KBM-7 (cell line): ENCODE results near the gene MAPKAPK2.

Experiments
- DNase-seq: peaks from one replicate; pipeline ENCODE4 v3.0.0-alpha.2; 2015
- in situ Hi-C: fragments of 300-500 bp; cut with MboI; formaldehyde crosslinking; loops from 2 replicates; pipeline ENCODE4 v1.14.3; 2020; ENCODE audit warnings: low sequenced_read_pairs, low pct_unique_long_range_greater_than_20kb, mixed read lengths

MAPKAPK2 gene

GRCh38 chr1:206732508-206732907 lies 47.8 kb downstream of the MAPKAPK2 start:
- no peak for DNase-seq
- in situ Hi-C loops = loop anchor here (25.0 kb wide), 1 partner anchor 180 kb away; the partner anchor contains the start of gene FCMR

GRCh38 chr1:206732992-206733391 lies 48.3 kb downstream of the MAPKAPK2 start:
- in situ Hi-C loops = loop anchor here (25.0 kb wide), 1 partner anchor 179 kb away; the partner anchor contains the start of gene FCMR

GRCh38 chr1:206734499-206735142 lies 49.9 kb downstream of the MAPKAPK2 start:
- in situ Hi-C loops = loop anchor here (25.0 kb wide), 1 partner anchor 178 kb away; the partner anchor contains the start of gene FCMR
- peak; percentile 51 for DNase-seq

More at GRCh38 chr1:206732992-206733391, 48.3 kb downstream of the MAPKAPK2 start:
- no peak for DNase-seq

GRCh38 chr1:206735553-206736031 lies 50.9 kb downstream of the MAPKAPK2 start:
- DNase-seq = no peak
- in situ Hi-C loops = loop anchor here (25.0 kb wide), 1 partner anchor 177 kb away; the partner anchor contains the start of gene FCMR

- DNase-seq = no peak
- in situ Hi-C loops = loop anchor here (25.0 kb wide), 1 partner anchor 175 kb away; the partner anchor contains the start of gene FCMR
Observed at GRCh38 chr1:206736878-206737728, 52.4 kb downstream of the MAPKAPK2 start.

GRCh38 chr1:206737729-206738201 lies 53.1 kb downstream of the MAPKAPK2 start:
- in situ Hi-C loops = loop anchor here (25.0 kb wide), 1 partner anchor 175 kb away; the partner anchor contains the start of gene FCMR
- DNase-seq = no peak

GRCh38 chr1:206738370-206739366 lies 54.0 kb downstream of the MAPKAPK2 start:
- in situ Hi-C loops = loop anchor here (25.0 kb wide), 1 partner anchor 174 kb away; the partner anchor contains the start of gene FCMR
- peak; percentile 19 for DNase-seq

- no peak for DNase-seq
- in situ Hi-C loops = loop anchor here (25.0 kb wide), 1 partner anchor 173 kb away; the partner anchor contains the start of gene FCMR
Observed at GRCh38 chr1:206739411-206740076, 54.8 kb downstream of the MAPKAPK2 start.

GRCh38 chr1:206741142-206741701 lies 56.5 kb downstream of the MAPKAPK2 start:
- no peak for DNase-seq

GRCh38 chr1:206742719-206743383 lies 58.1 kb downstream of the MAPKAPK2 start:
- in situ Hi-C loops = loop anchor here (25.0 kb wide), 1 partner anchor 169 kb away; the partner anchor contains the start of gene FCMR
- DNase-seq = no peak

More at GRCh38 chr1:206741142-206741701, 56.5 kb downstream of the MAPKAPK2 start:
- in situ Hi-C loops = loop anchor here (25.0 kb wide), 1 partner anchor 171 kb away; the partner anchor contains the start of gene FCMR

- in situ Hi-C loops = loop anchor here (25.0 kb wide), 1 partner anchor 168 kb away; the partner anchor contains the start of gene FCMR
Observed at GRCh38 chr1:206744683-206745082, 60.0 kb downstream of the MAPKAPK2 start.

GRCh38 chr1:206745301-206745700 lies 60.6 kb downstream of the MAPKAPK2 start:
- in situ Hi-C loops = loop anchor here (25.0 kb wide), 1 partner anchor 167 kb away; the partner anchor contains the start of gene FCMR
- DNase-seq = no peak

More at GRCh38 chr1:206744683-206745082, 60.0 kb downstream of the MAPKAPK2 start:
- no peak for DNase-seq

- no peak for DNase-seq
- in situ Hi-C loops = loop anchor here (25.0 kb wide), 1 partner anchor 164 kb away; the partner anchor contains the start of gene FCMR
Observed at GRCh38 chr1:206748348-206749030, 63.8 kb downstream of the MAPKAPK2 start.

- no peak for DNase-seq
- in situ Hi-C loops = no loop called here
Observed at GRCh38 chr1:206751891-206752290, 67.2 kb downstream of the MAPKAPK2 start.

- in situ Hi-C loops = no loop called here
- DNase-seq = no peak
Observed at GRCh38 chr1:206752481-206752880, 67.8 kb downstream of the MAPKAPK2 start.

- DNase-seq = no peak
- in situ Hi-C loops = no loop called here
Observed at GRCh38 chr1:206753141-206753540, 68.4 kb downstream of the MAPKAPK2 start.
